ENCODE measurements around the gene BSPRY. TPM values are rescaled to one million over a fixed set of nuclear protein-coding genes. Genes with fewer than 3 reads are reported as not detected.

The BSPRY gene
- total RNA-seq, 2 donors from 2014 or later = 0.14 to 0.28 TPM

DNA sequence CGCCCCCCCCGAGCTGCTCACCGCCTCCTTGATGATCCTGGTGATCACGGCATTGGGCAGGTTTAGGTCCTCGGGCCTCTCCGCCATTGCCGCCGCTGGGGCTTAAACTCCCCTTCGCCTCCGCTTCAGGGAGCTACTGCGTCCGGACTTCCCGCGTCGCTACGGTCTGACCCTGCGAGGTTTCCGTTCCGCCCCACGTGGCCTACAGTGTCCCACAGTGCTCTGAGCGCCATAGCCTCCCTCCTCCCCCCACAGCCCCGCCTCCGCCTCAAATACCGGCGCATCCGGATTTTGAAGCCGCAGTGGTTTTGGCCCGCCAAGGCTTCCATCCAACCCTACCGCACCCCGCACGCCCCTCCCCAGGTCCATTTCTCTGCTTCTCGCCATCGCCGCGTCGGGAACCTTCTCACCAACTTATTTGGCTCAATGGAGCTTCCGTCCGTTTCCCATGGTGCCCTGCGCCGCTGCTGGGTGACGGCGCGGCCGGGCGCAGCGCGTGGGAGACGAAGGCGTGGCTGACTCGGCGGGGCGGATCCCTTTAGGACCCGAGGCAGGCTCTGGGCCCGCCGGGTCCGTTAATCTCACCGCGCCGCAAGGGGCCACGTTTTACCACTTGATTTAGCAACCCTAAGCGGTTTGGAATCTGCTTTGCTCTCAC lies 61.0 kb downstream of the BSPRY start, which contains the start of the genes C9orf43 and POLE3:
Gene C9orf43 (plus strand): TSS at position 541 of the 658 bp plus-strand sequence. CDS start 2,747 bp downstream, outside the sequence.
Gene POLE3 (minus strand): TSS at position 469 of the 658 bp plus-strand sequence. CDS start 382 bp downstream, at position 87.
- DNase-seq (ENCODE audit: low spot score) = peak; percentile 99
- intact Hi-C loops (cut with DNase I) = no loop called here

DNA sequence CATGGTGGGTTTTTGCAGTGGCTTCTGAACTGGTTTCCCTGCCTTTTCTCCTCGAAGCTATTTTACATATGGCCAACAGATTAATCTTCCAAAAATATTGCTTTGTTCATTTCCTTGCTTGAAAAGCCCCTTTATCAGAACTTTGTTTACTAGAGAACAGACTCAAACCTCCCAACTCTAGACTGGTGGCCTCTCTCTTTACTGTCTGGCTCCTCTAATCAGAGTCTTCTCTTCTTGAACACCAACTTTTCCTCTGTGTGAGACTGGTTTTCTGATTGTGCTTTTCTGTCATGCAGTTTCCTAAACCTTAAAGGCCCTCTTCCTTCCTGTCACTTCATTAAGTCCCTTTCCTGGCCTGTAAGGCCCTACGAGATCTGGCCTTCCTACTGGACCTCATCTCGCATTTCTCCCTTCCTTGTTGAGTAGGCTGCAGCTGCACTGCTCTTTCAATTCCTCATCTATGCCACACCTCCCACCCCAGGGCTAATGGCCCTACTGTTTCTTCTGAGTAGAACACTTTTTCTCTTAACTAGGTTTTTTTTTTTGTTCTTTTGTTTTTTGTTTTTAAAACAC lies 66.9 kb downstream of the BSPRY start:
- intact Hi-C loops (cut with DNase I) = no loop called here
- DNase-seq (ENCODE audit: low spot score) = no peak

DNA sequence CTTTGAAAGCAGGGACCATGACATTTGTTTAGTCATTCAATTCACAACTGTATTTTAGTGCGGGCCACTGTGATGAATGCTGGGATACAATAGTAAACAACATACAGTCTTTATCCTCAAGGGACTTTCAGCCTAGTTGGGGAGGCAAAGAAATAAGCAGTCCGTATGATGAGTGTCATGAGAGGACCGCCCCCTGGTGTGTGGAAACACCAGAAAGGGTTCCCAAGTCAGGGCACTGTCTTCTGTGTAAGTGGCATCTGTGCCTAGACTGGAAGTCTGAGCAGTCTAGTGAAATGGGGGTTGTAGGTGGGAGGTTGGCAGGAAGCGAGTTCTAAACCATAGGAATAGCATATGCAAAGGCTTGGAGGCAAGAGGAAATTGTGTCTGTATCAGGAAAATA lies 68.0 kb downstream of the BSPRY start:
- no peak for DNase-seq (ENCODE audit: low spot score)
- intact Hi-C loops (cut with DNase I) = no loop called here

Other genes with a start within 250 kb of the BSPRY start
- gene SLC31A2, start 198.5 kb upstream of the BSPRY start, total RNA-seq = 10 to 100 TPM in 1 of 2 donors, 1 to 10 TPM in 1; 9.7 to 13.6 TPM
- gene FKBP15, start 128.3 kb upstream of the BSPRY start, total RNA-seq = 10 to 100 TPM; 25.5 to 29.7 TPM
- gene SLC31A1, start 128.0 kb upstream of the BSPRY start, total RNA-seq = 10 to 100 TPM; 15.0 to 15.2 TPM
- gene CDC26, start 74.0 kb upstream of the BSPRY start, total RNA-seq = 10 to 100 TPM; 24.5 to 32.3 TPM
- 10 to 100 TPM; 13.7 TPM for gene PRPF4, start 73.9 kb upstream of the BSPRY start, total RNA-seq
- gene RNF183, start 46.2 kb upstream of the BSPRY start, total RNA-seq = not detected
- gene WDR31, start 9.3 kb upstream of the BSPRY start, total RNA-seq = 1 to 10 TPM; 2.1 to 2.3 TPM
- 10 to 100 TPM in 1 of 2 donors, 1 to 10 TPM in 1; 7.6 to 10.6 TPM for gene HDHD3, start 27.4 kb downstream of the BSPRY start, total RNA-seq
- 10 to 100 TPM; 33.1 to 41.2 TPM for gene ALAD, start 51.7 kb downstream of the BSPRY start, total RNA-seq
- 10 to 100 TPM; 24.3 to 25.4 TPM for gene POLE3, start 61.1 kb downstream of the BSPRY start, total RNA-seq
- gene C9orf43, start 61.2 kb downstream of the BSPRY start, total RNA-seq = under 1 TPM; 0.32 to 0.33 TPM
- 10 to 100 TPM; 66.2 to 71.4 TPM for gene RGS3, start 114.2 kb downstream of the BSPRY start, total RNA-seq